Spinal cord (tissue), 10 donors: ENCODE results near the gene ASTE1. TPM values are rescaled to one million over a fixed set of nuclear protein-coding genes. Genes with fewer than 3 reads are reported as not detected.

Source experiments
- DNase-seq, 6 donors: peaks; one replicate each; pipeline versions ENCODE4 v3.0.0 to v3.0.0-alpha.2; 2013 to 2015; ENCODE audit warnings: low spot score in 6 of 6, low read depth in 4 of 6
- H3K27ac ChIP-seq: one replicate; pipeline ENCODE4 v1.5.1; 2013; ENCODE audit warnings: low read depth, low read length, control low read depth
- H3K27me3 ChIP-seq: one replicate; pipeline ENCODE4 v1.6.1; 2013; ENCODE audit warnings: low read length; ENCODE audit not compliant: control insufficient read depth, insufficient read depth
- H3K36me3 ChIP-seq: one replicate; pipeline ENCODE4 v1.6.1; 2013; ENCODE audit warnings: low read length; ENCODE audit not compliant: control insufficient read depth, insufficient read depth
- H3K4me1 ChIP-seq: one replicate; pipeline ENCODE4 v1.6.1; 2013; ENCODE audit warnings: low read length; ENCODE audit not compliant: control insufficient read depth, insufficient read depth
- H3K4me3 ChIP-seq: one replicate; pipeline ENCODE4 v1.5.1; 2013; ENCODE audit warnings: low read depth, low read length, control low read depth
- H3K9me3 ChIP-seq: one replicate; pipeline ENCODE4 v1.6.1; 2013; ENCODE audit warnings: low read length; ENCODE audit not compliant: control insufficient read depth, insufficient read depth
- WGBS: methylation state at CpG from one replicate; pipeline ENCODE4 v1.1.5; 2013; ENCODE audit warnings: missing lambda C conversion rate; ENCODE audit not compliant: insufficient coverage; 5-methylcytosine and 5-hydroxymethylcytosine counted together
- polyA plus RNA-seq, 2 donors: library from polyadenylated mRNA; unstranded; fragments of 120-200 nt; gene quantifications; one replicate each; pipeline ENCODE4 v1.2.1, GENCODE V29; 2013; ENCODE audit not compliant: insufficient read length in 2 of 2
- total RNA-seq, 2 donors: library from RNA; depleted of rRNA in 1 of 2; stranded (reverse); fragments of 120-200 nt in 1 of 2; fragments of >200 nt in 1 of 2; gene quantifications; one replicate each; pipeline versions ENCODE4 v1.2.3 to v1.2.4, GENCODE V29; 2013 to 2014
- donor health status: healthy.

Gene ASTE1
- total and polyA plus RNA-seq, 4 donors: 9.0 to 13.2 (median 10.8) TPM

DNA sequence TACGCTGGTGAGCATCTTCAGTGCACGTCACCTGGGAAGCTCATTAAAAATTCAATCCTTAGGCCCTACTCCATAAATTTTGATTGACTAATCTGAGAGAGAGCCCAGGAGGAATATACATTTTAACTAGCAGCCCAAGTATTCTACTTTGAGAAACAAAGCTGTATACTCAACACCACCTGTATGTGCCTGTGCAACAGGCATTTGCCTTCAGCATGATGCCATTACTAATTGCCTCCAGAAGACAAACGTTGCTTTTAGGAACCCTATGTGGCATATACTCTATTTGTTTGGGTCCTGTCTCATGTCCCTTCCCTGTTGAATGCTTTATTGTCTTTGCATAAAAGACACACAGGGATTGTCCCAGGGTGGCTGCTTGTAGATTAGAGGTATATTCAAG lies 7.7 kb downstream of the ASTE1 start:
- no CpG with 5 or more reads among the region's 3 CpGs for WGBS
- no peak overlapping the region for H3K27ac ChIP-seq
- no peak overlapping the region for H3K4me3 ChIP-seq
- peaks cover 7% of the 10 kb centered on the region for H3K36me3 ChIP-seq
- peaks cover 3% of the 10 kb centered on the region for H3K4me1 ChIP-seq
- H3K27me3 ChIP-seq: no peaks in the 10 kb centered on the region
- H3K9me3 ChIP-seq: no peaks in the 10 kb centered on the region
- DNase-seq: no peak

DNA sequence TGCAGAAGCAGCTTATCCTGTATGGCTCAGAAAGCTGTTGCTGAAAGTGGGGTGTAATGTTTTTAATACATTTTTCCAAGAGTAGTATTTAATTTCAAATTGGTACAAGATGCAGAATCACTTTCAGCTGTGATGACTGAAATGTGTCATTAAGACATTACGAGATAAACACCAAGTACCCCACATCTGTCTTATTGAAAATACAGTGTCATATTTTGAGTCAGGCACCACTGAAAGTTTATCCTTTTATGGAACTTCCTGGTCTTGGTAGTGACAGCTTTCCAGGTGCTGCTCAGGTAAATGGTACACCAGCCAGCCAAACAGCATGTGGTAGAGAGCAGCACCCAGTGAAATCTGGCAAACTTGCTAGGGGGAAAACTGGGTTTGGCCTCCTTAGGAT lies 16.9 kb downstream of the ASTE1 start:
- H3K4me1 ChIP-seq: no peaks in the 10 kb centered on the region
- WGBS: no CpG with 5 or more reads among the region's 1 CpG
- no peak for DNase-seq
- H3K9me3 ChIP-seq: no peaks in the 10 kb centered on the region
- H3K27ac ChIP-seq: no peak overlapping the region
- no peak overlapping the region for H3K4me3 ChIP-seq
- peaks cover 8% of the 10 kb centered on the region for H3K36me3 ChIP-seq
- no peaks in the 10 kb centered on the region for H3K27me3 ChIP-seq

DNA sequence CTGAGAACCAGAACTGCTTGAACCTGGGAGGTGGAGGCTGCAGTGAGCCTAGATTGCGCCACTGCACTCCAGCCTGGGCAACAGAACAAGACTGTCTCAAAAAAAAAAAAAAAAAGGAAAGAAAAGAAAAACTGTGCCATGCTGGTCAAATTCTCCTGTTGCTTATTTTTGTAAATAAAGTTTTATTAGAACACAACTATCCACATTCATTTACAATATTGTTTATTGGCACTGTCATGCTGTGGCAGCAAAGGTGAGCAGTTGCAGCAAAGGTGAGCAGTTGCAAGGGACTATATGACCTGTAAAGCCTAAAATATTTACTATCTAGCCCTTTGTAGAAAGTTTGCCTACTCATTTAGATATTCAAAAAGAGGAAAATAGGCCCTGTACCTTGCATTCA lies 18.3 kb downstream of the ASTE1 start:
- no peaks in the 10 kb centered on the region for H3K27me3 ChIP-seq
- H3K4me3 ChIP-seq: no peak overlapping the region
- no CpG with 5 or more reads among the region's 1 CpG for WGBS
- H3K4me1 ChIP-seq: no peaks in the 10 kb centered on the region
- peaks cover 8% of the 10 kb centered on the region for H3K36me3 ChIP-seq
- no peak overlapping the region for H3K27ac ChIP-seq
- no peaks in the 10 kb centered on the region for H3K9me3 ChIP-seq
- DNase-seq: no peak

DNA sequence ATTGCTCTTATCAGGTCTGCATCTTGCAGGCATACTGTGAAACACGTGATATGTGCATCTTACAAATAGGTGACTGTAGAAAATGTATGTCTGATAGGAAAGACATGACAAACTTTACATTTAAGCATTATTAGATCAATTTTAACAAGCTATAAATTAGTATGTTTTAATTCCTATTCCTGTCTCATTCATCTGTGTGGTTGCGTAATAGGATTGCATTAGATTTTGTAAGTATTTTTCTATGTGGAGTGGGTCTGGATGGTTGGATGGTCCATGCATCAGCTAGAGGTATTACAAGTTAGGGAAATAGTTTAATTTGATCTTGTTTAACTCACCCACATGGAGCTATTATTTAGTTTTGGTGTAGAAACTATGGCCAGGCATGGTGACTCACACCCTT lies 18.8 kb downstream of the ASTE1 start:
- no CpG with 5 or more reads among the region's 2 CpGs for WGBS
- Histone ChIP-seq H3K27ac (no peak overlapping the region), H3K4me3 (no peak overlapping the region), H3K9me3 (no peaks in the 10 kb centered on the region), H3K36me3 (peaks cover 8% of the 10 kb centered on the region), H3K27me3 (no peaks in the 10 kb centered on the region), H3K4me1 (no peaks in the 10 kb centered on the region)
- no peak for DNase-seq

DNA sequence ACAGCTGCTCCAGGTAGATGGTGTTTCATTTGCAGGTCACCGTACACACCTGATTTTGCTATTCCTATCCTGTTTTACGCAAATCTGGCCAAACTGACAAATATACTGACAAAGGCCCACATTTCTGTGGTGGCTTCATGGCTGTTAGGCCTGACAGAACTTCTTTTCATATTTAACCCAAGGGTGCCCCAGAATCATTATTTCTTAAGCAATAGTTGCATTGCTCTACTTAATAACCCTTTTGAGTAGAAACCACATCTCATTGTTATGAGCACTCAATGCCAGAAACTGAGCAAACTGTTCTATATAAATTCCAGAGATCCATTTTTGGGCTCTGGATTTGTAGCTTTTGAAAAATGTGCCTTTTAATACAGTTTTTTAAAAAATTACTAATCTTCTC lies 19.4 kb downstream of the ASTE1 start:
- Histone ChIP-seq H3K27me3 (no peaks in the 10 kb centered on the region), H3K9me3 (no peaks in the 10 kb centered on the region), H3K27ac (no peak overlapping the region), H3K36me3 (peaks cover 8% of the 10 kb centered on the region), H3K4me1 (no peaks in the 10 kb centered on the region), H3K4me3 (no peak overlapping the region)
- 60% methylated on average over 1 of the region's 2 CpGs for WGBS
- no peak for DNase-seq

DNA sequence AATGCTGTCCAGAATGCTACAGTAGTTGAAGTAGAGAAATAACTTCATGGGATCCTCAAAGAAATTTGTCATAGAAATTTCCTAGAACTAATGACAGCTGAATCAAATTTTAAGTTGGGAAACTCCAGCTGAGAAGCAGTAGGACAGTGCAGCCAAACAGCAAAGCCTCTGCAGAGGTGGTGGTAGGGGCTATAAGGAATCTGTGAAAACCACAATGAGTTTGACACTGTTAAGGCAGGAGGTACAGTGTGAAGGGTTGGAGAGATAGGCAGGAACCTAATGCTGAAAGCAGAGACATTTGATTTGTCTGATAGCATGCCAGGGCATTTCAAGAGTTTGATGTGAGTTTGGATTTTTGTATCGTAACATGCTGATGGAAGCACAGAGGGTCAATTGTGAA lies 22.0 kb downstream of the ASTE1 start:
- WGBS: 100% methylated on average over 1 of the region's 1 CpG
- H3K27me3 ChIP-seq: no peaks in the 10 kb centered on the region
- no peak overlapping the region for H3K4me3 ChIP-seq
- H3K36me3 ChIP-seq: peaks cover 3% of the 10 kb centered on the region
- no peak overlapping the region for H3K27ac ChIP-seq
- DNase-seq: no peak
- H3K4me1 ChIP-seq: no peaks in the 10 kb centered on the region
- H3K9me3 ChIP-seq: no peaks in the 10 kb centered on the region

DNA sequence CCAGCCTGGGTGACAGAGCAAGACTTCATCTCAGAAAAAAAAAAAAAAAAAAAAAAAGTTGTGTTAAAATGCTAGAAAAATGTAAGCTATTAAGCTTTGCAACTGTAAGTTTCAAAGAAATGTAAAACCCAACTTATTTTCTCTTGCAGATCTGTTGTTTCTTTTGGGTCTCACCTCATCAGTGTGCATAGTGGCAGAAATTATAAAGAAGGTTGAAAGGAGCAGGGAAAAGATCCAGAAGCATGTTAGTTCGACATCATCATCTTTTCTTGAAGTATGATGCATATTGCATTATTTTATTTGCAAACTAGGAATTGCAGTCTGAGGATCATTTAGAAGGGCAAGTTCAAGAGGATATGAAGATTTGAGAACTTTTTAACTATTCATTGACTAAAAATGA lies 25.6 kb downstream of the ASTE1 start:
- Histone ChIP-seq H3K4me3 (no peak overlapping the region), H3K27me3 (no peaks in the 10 kb centered on the region), H3K4me1 (no peaks in the 10 kb centered on the region), H3K36me3 (no peaks in the 10 kb centered on the region), H3K9me3 (no peaks in the 10 kb centered on the region), H3K27ac (no peak overlapping the region)
- no CpG with 5 or more reads among the region's 1 CpG for WGBS
- DNase-seq: no peak

DNA sequence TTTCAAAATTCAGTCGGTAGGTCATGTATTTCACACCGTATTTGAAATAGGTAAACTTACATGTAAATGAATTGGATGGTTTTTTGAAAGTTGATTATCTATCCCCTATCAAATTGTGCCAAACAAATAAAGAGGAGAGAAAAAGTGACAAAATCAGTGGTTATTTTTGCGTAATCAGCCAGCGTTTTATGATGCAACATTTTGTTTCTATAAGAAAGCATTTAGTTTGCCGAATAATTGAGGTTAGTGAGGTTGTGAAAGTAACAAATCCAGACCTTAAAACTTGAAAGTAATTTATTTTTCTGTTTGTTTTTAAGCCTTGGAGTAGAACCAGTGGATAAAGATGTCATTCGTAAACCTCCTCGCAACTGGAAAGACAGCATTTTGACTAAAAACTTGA lies 29.3 kb downstream of the ASTE1 start:
- 80% methylated on average over 1 of the region's 7 CpGs for WGBS
- no peak overlapping the region for H3K4me3 ChIP-seq
- no peaks in the 10 kb centered on the region for H3K4me1 ChIP-seq
- H3K36me3 ChIP-seq: peaks cover 8% of the 10 kb centered on the region
- no peaks in the 10 kb centered on the region for H3K9me3 ChIP-seq
- DNase-seq: no peak
- H3K27ac ChIP-seq: no peak overlapping the region
- H3K27me3 ChIP-seq: no peaks in the 10 kb centered on the region

DNA sequence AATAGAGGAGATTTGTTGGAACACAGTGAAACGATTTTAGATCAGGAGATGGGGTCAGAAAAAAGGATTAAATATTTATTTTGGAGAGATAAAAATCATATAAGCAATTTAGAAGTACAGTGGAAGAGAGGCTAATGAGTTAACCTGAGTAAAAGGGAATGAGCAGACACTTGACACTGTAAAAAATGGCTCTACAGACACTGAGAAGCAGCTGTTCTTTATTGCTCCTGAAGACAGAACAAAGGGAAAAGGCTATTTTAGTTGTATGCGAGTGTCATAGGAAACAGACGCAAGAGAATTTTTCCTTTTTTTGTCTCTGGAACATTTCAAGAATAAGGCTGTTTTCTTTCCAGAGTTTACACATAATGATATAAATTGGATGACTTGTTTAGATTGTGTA lies 34.3 kb downstream of the ASTE1 start:
- H3K4me1 ChIP-seq: no peaks in the 10 kb centered on the region

DNA sequence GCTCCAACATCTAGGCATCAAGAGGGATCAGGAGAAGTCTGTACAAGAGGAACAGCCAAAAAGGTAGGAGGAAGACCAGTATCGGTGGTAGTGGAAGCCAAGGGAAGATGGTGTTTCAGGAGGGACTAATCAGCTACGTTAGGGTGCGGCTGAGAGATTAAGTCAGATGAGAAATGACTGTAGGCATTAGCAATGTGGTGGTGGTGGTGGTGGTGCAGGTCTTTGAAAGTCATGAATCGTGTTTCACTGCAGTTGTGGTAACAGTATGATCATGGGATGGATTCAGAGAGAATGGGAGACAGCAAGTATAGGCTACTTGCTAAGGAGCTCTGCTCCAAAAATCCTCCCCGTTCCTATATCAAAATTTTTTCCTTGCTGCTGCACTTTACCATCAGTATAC lies 35.5 kb downstream of the ASTE1 start:
- Histone ChIP-seq H3K27ac (no peak overlapping the region), H3K4me3 (no peak overlapping the region), H3K36me3 (peaks cover 12% of the 10 kb centered on the region), H3K9me3 (no peaks in the 10 kb centered on the region), H3K27me3 (no peaks in the 10 kb centered on the region), H3K4me1 (no peaks in the 10 kb centered on the region)
- DNase-seq: no peak
- WGBS: 92% methylated on average over 3 of the region's 5 CpGs

More for the DNA sequence above, 34.3 kb downstream of the ASTE1 start:
- no peak overlapping the region for H3K27ac ChIP-seq
- H3K4me3 ChIP-seq: no peak overlapping the region
- WGBS: 100% methylated on average over 1 of the region's 3 CpGs
- peak in 1 of 6 donors; percentile 37 for DNase-seq
- no peaks in the 10 kb centered on the region for H3K9me3 ChIP-seq
- peaks cover 12% of the 10 kb centered on the region for H3K36me3 ChIP-seq
- H3K27me3 ChIP-seq: no peaks in the 10 kb centered on the region
